Ramos (cell line): ENCODE measurements around the gene NCKAP5.

ENCODE experiments used
- in situ Hi-C: fragments of 300-500 bp; cut with MboI; formaldehyde crosslinking; loops from one replicate; pipeline ENCODE4 v1.14.3; 2022; ENCODE audit warnings: low sequenced_read_pairs; ENCODE audit not compliant: unreplicated experiment

NCKAP5 gene

DNA sequence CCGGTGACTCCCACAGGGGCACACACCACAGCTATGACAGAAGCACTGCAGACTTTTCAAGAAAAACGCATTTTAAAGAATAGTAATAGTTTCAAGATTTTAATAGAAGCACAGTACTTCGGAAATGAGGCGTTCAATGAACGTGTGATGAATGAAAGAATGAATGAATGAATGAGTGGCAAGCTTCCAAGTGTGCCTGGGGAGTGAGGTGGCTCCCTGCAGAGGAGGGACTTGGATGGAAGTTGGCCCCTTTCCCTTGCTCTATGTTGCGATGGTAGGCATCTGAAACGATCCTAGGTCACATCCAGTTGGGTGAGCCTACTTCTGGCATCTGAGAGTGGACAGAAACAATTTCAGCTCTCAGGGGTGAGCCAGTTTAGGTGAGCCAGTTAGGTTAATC is 65.6 kb downstream of the NCKAP5 start:
- in situ Hi-C loops = no loop called here

DNA sequence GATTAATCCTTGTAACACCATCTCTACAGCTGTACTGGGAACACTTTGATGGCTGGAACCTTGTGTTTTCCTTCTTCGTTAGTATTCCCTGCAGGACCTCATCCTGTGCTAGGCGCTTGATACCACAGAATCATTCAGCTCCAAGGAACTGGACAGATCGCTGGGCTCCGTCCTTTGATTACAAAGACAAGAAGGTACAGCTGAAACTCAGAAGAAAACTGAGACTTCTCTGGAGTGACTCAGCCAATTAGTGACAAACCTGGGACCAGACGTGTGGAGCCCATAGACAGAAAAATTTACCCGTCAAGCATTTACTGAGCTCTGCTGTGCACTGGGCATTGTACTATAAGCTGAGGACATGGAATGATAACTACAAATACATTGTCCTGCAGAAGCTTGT is 67.3 kb downstream of the NCKAP5 start:
- in situ Hi-C loops = no loop called here

DNA sequence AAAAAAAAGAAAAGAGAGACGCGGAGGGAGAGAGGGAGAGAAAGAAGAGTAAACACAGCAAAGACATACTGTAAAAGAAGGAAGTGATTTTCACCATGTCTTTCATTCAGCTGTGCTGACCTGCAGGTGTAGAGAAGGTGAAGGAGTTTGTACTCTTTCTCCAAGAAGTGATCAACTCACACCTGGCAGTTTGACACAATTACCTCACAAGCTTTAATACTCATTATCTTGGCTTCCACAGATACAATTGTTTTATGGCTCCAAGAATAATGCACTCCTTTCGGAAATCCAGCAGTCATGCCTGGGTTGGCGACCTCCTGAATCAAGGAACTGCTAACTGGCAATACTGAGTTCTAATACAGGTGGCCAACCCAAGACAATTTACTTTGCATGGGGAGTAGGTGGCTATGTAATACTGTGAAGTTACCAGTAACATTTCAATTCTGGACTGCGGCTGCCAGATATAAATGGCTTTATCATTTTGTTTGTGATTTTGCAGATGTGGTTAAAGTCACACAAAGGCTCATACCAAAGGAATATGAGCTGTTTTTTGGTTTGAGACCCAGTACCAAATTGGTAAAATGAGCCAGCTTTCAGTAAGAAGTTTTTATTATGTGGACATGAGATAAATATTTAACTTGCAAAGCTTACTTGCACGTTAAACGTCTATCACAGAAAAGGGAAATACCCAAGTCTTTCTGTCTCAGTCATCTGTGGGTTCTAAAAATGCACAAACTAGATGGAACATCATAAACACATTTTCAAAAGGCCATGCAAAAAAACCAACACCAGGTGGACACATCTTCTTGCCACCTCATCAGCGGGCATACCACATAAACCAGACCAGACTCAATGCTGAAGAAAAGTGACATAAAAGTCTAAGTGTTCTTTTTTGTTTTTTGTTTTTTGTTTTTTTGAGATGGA is 69.3 kb downstream of the NCKAP5 start:
- in situ Hi-C loops = no loop called here

DNA sequence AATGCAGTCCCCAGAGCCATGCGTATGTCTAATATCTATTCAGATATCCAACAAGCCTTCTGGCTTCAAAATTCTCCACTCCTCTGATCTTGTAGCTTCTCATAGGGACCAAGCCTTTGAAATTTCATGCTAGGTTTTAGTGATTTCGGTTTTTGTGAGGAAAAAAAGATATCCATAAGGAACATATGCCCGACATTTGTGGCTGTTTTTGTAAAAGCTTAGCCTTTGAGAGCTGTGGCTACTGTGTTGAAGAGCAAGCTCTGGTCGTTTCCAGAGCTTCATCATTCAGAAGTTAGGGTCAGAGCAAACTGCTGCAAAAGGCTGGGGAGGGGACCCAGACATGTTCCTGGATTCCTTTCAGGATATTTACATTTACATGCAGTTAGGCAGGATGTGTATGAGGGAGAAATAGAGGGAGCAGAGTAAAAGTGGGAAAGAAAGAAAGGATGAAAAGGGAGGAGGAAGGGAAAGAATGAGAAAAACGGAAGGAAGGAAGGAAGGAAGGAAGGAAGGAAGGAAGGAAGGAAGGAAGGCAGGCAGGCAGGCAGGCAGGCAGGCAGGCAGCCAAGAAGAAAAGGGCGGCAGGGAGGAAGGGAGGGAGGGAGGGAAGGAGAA is 70.2 kb downstream of the NCKAP5 start:
- in situ Hi-C loops = no loop called here

DNA sequence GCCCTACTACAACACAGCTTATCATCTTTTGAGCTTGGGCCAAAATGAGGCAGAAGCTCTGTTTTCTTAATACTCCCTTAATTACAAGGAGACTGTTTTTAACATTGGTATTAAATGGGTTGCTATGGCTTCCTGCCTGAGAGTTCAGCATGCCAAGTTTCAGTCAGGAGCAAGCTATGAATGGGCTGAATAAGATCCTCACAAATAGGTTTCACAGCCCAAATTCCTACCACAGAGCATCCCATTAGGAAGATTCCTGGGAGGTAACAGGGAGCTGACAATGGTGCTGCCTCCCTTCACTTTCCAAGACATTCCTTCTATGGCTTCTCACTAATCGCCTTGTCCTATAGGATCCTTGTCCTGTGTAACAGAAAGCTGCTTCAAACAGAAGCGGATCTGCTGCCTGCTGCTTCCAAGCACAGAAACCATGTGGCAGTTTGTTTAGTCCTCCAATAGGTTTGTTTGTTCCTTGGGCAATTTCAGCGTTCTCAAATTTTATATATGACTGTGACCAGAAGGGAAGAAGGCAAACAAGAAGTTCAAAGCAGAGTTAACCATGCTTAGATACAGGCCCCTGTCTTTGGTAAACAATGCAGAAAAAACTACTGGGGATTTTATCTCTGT is 70.9 kb downstream of the NCKAP5 start:
- in situ Hi-C loops = no loop called here

DNA sequence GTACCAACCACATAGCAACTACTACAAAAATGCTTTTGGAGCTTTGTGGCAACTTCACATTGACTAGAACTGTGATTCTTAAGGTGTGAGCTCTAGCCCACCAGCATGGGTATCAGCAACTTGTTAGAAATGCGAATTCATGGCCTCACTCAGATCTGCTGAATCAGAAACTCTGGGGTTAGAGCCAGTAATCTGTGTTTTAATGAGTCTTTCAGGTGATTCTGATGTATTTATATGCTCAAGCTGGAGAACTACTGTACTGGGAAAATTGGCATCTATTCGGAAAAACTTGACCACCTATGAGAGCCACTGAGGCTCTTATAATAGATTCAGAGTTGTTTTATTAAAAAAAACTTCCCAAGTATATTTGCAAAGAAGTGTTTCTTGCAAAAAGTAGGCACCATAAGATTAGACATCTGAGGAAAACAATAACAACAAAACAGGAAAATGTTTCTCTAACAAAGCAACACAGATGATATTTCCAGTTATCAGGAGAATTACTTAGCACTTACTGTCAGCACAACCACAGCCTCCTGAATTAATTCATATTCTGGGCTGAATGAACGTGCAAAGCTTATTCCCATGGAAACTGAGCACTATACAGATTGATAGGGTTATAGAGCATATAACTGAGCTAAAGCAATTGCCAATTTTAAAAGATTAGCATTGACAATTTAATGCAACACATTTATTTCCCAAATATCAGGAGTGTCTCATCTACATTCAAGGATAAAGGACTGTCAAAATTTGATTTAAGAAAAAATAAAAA is 71.6 kb downstream of the NCKAP5 start:
- in situ Hi-C loops = no loop called here

DNA sequence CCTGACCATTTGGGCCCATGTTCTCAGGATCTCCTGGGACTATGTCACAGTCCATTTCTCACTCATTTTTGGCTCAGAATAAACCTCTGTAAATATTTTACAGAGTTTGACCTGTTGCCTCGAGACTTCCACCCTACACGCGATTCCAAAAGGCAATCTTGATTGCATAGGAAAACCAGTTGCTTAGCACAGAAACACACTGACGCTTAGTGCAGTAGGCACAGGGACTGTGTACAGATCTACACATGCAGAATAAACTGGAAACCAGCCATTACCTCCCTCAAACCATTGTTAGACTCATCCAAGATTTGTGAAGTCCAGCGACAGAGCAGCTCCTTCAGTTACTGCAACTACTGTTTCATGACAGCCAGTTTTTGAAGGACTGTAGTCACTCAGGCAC is 73.0 kb downstream of the NCKAP5 start:
- in situ Hi-C loops = no loop called here

DNA sequence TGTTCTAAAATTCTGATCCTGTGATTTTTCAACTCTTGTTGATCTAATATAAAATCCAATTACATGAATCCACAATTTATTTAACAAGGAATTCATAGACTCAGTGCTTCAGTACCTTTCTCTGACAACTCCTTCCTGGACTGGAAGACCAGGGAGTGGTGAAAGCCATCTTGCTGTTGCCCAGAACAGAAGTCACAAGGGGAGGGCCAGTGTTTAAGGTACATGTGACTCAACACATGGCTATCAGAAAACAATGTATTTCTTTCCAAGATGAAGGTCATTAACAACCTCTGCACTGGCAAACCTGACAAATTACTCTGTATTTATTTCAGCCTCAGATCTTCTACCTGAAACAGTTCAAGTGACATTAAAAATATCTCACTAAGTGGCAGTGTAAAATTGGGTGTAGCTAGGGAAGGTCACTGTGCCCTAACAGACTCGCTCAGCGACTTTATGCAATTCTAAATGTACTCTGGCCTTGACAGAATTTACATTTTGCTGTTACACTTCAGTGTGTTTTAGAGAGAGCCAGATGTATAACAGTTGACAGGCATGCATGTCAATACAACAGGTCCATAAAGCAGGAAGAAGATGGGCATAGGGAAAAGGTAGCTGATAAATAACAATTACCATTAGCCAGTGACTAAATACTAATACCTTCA is 75.4 kb downstream of the NCKAP5 start:
- in situ Hi-C loops = no loop called here

DNA sequence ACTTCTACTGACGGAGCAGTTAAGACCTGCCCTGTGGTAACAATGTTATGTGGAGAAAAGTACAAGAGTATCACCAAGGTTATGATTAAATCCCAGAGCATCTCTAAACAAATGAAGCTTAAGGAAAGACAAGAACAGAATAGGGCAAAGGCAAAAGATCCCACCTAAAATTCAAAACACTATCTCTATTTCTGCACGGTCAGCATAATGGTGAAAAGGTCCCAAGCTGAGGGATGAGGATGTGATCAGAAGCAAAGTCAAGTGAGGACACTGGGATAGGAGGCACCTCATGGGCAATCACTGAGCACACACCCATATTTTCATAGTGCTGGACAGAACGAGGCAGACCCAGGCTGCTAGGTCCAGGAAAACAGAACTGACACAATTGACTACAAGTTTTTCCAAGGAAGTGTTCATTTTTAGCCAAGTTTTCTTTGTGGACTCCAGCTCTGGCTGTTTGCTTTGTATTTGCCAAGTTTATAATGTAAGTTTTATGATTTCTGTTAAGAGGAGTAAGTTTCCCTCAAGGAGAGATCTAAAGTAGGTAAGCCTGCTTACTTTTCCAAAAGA is 77.8 kb downstream of the NCKAP5 start:
- in situ Hi-C loops = no loop called here

DNA sequence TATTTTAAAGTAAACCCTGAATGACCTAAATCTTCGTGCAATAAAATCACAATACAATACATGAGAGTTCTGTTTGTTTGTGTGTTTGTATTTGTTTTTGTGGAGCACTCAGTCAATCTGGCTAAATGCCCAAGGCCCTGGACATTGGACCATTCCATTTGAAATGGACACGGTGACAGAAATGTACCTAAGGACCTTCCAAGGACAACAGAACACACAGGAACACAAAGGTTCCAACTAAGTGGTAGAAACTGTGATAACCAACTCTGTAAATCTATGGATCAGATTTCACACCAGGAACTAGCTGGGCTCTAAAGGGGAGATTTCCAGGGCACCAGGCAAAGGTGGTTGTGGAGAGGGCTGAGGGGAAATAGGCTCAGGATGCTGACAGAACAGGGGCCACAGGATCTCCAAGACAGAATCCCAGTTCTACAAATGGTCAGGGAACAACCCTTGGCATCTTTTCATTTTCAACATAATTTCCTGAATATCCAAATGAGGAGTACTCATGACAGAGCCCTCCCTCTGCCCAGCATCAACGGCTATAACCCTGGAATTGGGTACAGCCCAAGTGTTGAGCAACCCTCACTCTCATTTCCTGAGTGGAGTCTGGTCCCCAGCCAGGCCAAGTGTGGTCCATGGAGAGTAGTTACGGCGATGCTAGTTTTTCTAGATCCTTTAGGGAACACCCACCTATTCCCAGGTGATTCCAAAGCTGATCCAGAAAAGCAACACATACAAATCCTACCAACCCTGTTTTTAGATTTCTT is 78.4 kb downstream of the NCKAP5 start:
- in situ Hi-C loops = no loop called here

DNA sequence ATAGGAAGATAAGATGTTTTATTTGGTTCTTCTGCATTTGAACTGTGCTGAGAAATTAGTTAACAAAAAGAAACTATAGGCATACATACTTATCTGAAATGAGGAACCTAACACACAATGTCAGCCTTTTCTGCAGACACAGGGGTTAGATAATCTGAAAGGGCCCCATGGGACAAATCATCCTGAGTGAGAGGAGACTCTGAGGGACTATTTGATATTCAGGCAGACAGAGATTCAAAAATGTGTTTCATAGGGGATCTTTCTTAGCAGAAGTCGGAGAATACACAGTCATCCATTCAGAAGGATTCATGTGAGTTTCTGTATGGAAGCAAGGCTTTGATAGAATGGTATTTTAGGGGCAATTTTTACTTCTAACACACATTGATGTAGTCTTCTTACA is 79.1 kb downstream of the NCKAP5 start:
- in situ Hi-C loops = no loop called here

DNA sequence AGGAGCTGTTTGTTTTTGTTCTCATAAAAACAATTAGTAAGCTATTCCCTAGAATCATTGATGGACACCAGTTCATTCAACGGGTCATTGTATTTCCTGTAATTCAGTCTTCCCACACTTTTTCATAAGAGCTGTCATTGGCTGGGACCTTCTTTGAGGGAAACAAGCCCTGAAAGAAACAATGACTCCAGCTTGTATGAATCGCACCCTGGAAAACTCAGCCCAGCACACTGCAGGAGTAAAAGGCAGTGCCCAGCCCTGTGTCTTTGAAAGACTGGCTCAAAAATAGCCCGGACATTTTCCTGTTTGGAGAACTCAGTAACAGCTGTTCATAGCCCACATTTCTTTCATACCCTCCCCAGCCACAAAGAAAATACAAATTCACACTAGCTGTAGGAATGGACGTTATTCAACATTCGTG is 81.5 kb downstream of the NCKAP5 start:
- in situ Hi-C loops = no loop called here

DNA sequence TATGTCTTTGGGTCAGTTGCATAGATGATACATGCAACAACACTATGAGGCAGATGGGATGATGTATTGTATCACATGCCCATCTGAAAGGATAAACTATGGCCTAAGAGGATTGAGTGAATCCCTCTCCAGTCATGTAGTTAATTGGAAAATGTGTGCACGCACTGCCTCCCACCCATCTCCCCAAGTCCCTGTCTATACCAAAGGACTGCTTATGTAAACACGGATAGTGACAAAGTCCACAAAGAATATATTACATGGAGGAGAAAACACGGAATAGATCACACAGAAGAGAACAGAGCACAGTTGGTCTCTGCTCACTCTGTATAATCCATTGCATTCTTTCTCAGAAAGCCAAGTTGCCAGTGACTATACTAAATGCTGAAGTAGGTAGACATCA is 82.4 kb downstream of the NCKAP5 start:
- in situ Hi-C loops = no loop called here

DNA sequence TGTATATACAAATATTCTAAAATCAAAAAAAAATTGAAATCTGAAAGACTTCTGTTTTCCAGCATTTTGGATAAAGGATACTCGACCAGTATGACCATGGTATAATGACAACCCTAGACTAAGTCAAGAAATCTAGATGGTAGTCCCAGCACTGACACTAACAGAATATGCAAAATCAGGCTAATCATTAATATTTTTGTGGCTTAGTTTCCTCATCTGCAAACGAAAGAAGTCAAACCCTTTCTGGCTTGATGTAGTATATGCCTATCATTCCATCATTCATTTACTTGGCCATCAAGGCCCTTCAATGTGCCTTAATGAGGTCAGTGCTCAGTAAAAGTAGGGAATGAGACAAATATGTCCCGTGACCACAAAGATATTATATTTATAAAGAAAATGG is 83.5 kb downstream of the NCKAP5 start:
- in situ Hi-C loops = no loop called here

DNA sequence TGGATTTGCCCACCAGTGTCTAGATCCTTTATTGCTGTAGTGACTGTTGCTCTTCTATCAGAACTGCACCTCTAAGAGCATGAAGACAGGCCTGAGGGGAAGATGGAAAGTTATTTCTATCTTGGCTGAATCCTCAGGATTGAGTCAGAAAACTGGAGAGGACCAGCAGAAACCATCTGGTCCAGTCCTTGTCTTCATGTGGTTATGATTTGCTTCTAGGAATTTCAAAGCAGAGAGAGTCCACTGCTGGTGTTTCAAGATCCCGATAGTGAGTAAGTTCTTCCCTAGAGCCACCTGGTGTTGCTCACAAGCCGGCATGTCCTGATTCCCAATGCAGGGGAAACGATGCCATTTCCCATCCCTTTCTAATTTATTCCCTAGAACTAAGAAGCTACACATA is 84.2 kb downstream of the NCKAP5 start:
- in situ Hi-C loops = no loop called here

DNA sequence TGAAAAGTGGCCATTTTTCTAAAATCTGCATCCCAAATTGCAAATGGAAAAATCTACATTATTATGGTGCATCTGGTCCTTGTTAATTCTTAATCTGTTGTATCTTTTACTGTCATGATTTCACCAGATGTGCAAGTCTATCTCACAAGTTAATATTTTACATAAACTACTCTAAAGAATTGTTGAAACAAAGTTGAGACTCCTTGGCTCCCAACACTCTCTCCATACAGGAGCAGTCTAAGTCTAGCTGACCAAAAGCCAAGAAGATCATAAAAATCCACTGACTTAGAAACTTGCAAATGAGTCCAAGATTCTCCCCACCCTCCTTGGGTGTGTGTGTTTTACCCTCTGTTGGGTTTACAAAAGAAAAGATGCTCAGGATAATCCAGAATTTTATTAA is 85.1 kb downstream of the NCKAP5 start:
- in situ Hi-C loops = no loop called here

DNA sequence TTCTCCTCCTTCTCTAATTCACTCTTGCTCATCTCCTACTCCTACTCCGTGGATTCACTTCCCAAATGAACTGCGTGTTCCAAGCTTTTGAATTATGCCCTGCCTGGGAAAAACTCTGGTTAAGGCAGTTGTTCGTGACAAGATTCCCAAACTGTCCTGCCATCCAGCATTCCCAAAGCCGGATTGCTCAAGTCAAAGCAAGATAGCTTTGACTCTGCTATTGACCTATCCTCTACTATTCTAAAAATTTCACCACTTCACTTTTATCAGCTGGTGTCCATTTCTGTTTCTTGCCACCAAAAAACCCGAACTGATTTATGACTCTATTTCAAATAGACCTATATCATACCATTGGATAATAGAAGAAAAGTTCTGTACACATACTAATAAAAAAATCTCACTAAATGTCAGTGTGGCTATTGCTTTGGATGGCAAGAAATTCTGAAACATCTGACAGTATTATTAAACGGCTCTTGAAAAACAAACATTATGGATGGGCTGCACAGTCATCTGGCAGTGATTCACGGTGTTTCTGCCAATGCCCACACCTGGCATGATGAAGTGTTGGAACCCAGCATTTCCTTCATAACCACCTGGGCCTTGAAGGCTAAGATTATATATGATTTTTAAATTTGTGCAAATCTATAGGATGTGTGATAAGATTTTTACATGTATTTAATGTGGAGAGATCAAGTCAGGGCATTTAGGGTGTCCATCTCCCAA is 87.4 kb downstream of the NCKAP5 start:
- in situ Hi-C loops = no loop called here

DNA sequence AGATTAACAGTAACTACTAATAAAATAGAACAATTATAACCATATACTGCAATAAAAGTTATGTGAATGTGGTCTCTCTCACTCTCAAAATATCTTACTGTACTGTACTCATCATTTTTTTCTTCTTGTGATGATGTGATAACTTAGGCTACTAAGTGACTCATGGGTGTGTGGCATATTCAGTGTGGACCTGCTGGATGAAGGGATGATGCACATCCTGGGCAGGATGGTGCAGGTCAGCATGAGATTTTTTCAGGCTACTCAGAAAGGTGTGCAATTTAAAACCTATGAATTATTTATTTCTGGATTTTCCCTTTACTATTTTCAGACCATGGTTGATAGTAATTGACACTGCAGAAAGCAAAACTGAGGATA is 90.7 kb downstream of the NCKAP5 start:
- in situ Hi-C loops = no loop called here
